GM23338 (cell line): ENCODE data around the gene CDC14A. TPM values are rescaled to one million over a fixed set of nuclear protein-coding genes. Genes with fewer than 3 reads are reported as not detected.

ENCODE experiments used
- ATAC-seq: fragments of 200-7000 bp; cut with Tn5 transposase; 3 replicates; pipeline ENCODE4 v1.9.1; 2020
- DNase-seq: peaks from one replicate; pipeline ENCODE4 v3.0.0-alpha.2; 2015; ENCODE audit warnings: low spot score
- H2AFZ ChIP-seq: fragments of 200-600 bp; sonication (generic); 2 replicates; pipeline ENCODE4 v1.8.0; 2016; ENCODE audit warnings: antibody characterized with exemption, mild to moderate bottlenecking, moderate library complexity
- H3F3A ChIP-seq: fragments of 200-600 bp; sonication (generic); replicated peaks from 2 replicates; pipeline ENCODE4 v1.8.0; 2017; ENCODE audit warnings: antibody characterized with exemption, mixed run types, low read depth
- H3K27ac ChIP-seq: fragments of 200-600 bp; sonication (generic); 2 replicates; pipeline ENCODE4 v1.6.1; 2016; ENCODE audit warnings: low read depth
- H3K27me3 ChIP-seq: fragments of 200-600 bp; sonication (generic); 2 replicates; pipeline ENCODE4 v1.8.0; 2016; ENCODE audit warnings: mild to moderate bottlenecking, mixed run types, moderate library complexity; ENCODE audit not compliant: insufficient read depth
- H3K36me3 ChIP-seq: fragments of 200-600 bp; sonication (generic); 2 replicates; pipeline ENCODE4 v1.8.0; 2016; ENCODE audit warnings: mild to moderate bottlenecking; ENCODE audit not compliant: insufficient read depth
- H3K4me1 ChIP-seq: fragments of 200-600 bp; sonication (generic); 2 replicates; pipeline ENCODE4 v1.8.0; 2016; ENCODE audit warnings: mild to moderate bottlenecking, moderate library complexity; ENCODE audit not compliant: insufficient read depth
- H3K4me2 ChIP-seq: fragments of 200-600 bp; sonication (generic); 2 replicates; pipeline ENCODE4 v1.7.1; 2017; ENCODE audit warnings: mixed run types
- H3K4me3 ChIP-seq: fragments of 200-600 bp; sonication (generic); 2 replicates; pipeline ENCODE4 v1.6.1; 2016; ENCODE audit warnings: mixed run types
- H3K79me2 ChIP-seq: fragments of 200-600 bp; sonication (generic); replicated peaks from 2 replicates; pipeline ENCODE4 v1.8.0; 2017; ENCODE audit warnings: mild to moderate bottlenecking; ENCODE audit not compliant: insufficient read depth
- H3K9me2 ChIP-seq: fragments of 200-600 bp; sonication (generic); 2 replicates; pipeline ENCODE4 v1.8.0; 2017; ENCODE audit not compliant: insufficient read depth
- H4K20me1 ChIP-seq: fragments of 200-600 bp; sonication (generic); replicated peaks from 2 replicates; pipeline ENCODE4 v1.8.0; 2017; ENCODE audit warnings: mild to moderate bottlenecking; ENCODE audit not compliant: insufficient read depth
- H3K27ac Mint-ChIP-seq: 2 replicates; pipeline ENCODE4 v1.8.0; 2020; ENCODE audit warnings: inconsistent platforms, mild to moderate bottlenecking, moderate library complexity, mixed read lengths
- H3K27me3 Mint-ChIP-seq: 3 replicates; pipeline ENCODE4 v1.8.0; 2022; ENCODE audit warnings: low read depth, mild to moderate bottlenecking, moderate library complexity, mixed read lengths, inconsistent platforms; ENCODE audit not compliant: insufficient read depth, poor library complexity
- H3K36me3 Mint-ChIP-seq: 3 replicates; pipeline ENCODE4 v1.8.0; 2021; ENCODE audit warnings: low read depth, mild to moderate bottlenecking, inconsistent platforms, moderate library complexity, mixed read lengths
- H3K4me1 Mint-ChIP-seq: 3 replicates; pipeline ENCODE4 v1.8.0; 2020; ENCODE audit warnings: mild to moderate bottlenecking, inconsistent platforms, mixed read lengths
- H3K4me3 Mint-ChIP-seq: 3 replicates; pipeline ENCODE4 v1.8.0; 2021; ENCODE audit warnings: moderate library complexity, mild to moderate bottlenecking, inconsistent platforms, mixed read lengths
- H3K9me3 Mint-ChIP-seq: 3 replicates; pipeline ENCODE4 v1.8.0; 2020; ENCODE audit warnings: moderate library complexity, mild to moderate bottlenecking, inconsistent platforms, mixed read lengths
- CREB1 ChIP-seq: fragments of 250-450 bp; sonication (Bioruptor Pico); IDR thresholded peaks from 2 replicates; pipeline ENCODE4 v1.5.0; 2020; ENCODE audit warnings: low read depth, mild to moderate bottlenecking, moderate library complexity
- CTCF ChIP-seq, 2 experiments: fragments of 200-600 bp in 1 of 2; sonication (generic) in 1 of 2; conservative IDR thresholded peaks; 2 replicates each; pipeline versions ENCODE4 v1.5.1 to v1.6.1; 2016 to 2017; ENCODE audit warnings: antibody characterized with exemption in 2 of 2, low read depth in 2 of 2, mild to moderate bottlenecking in 2 of 2, moderate library complexity in 1 of 2
- ETS1 ChIP-seq: IDR thresholded peaks from 2 replicates; pipeline ENCODE4 v1.6.1; 2016; ENCODE audit warnings: antibody characterized with exemption
- EZH2 ChIP-seq: fragments of 200-600 bp; sonication (generic); IDR thresholded peaks from one replicate; pipeline ENCODE4 v1.8.0; 2017; ENCODE audit warnings: antibody characterized with exemption, mild to moderate bottlenecking, low read depth; ENCODE audit not compliant: unreplicated experiment
- EZH2phosphoT487 ChIP-seq: fragments of 200-600 bp; sonication (generic); IDR thresholded peaks from one replicate; pipeline ENCODE4 v1.8.1; 2018; ENCODE audit warnings: antibody characterized with exemption; ENCODE audit not compliant: unreplicated experiment
- JUNB ChIP-seq: IDR thresholded peaks from one replicate; pipeline ENCODE4 v1.6.1; 2016; ENCODE audit warnings: antibody characterized with exemption; ENCODE audit not compliant: unreplicated experiment
- NANOG ChIP-seq: IDR thresholded peaks from 2 replicates; pipeline ENCODE4 v1.6.1; 2016; ENCODE audit warnings: antibody characterized with exemption, borderline replicate concordance
- POLR2AphosphoS5 ChIP-seq: IDR thresholded peaks from 2 replicates; pipeline ENCODE4 v1.6.1; 2016; ENCODE audit warnings: antibody characterized with exemption, low read depth
- REST ChIP-seq: IDR thresholded peaks from one replicate; pipeline ENCODE4 v1.6.1; 2018; ENCODE audit warnings: antibody characterized with exemption; ENCODE audit not compliant: unreplicated experiment
- STAT1 ChIP-seq: IDR thresholded peaks from one replicate; pipeline ENCODE4 v1.6.1; 2016; ENCODE audit warnings: antibody characterized with exemption; ENCODE audit not compliant: unreplicated experiment
- ZNF114 ChIP-seq: fragments of 250-450 bp; sonication (Bioruptor Pico); IDR thresholded peaks from 2 replicates; pipeline ENCODE4 v1.5.0; 2020; ENCODE audit warnings: mild to moderate bottlenecking, moderate library complexity
- ZNF331 ChIP-seq: fragments of 250-450 bp; sonication (Bioruptor Pico); IDR thresholded peaks from 2 replicates; pipeline ENCODE4 v1.5.0; 2020; ENCODE audit warnings: low read depth, mild to moderate bottlenecking, moderate library complexity
- ZNF462 ChIP-seq: fragments of 250-450 bp; sonication (Bioruptor Pico); IDR thresholded peaks from 2 replicates; pipeline ENCODE4 v1.5.0; 2020; ENCODE audit warnings: mild to moderate bottlenecking, moderate library complexity
- polyA plus RNA-seq: library from polyadenylated mRNA; unstranded; fragments of >200 nt; fragmentation: Nextera tagmentation; extraction: Ambion mirVana; gene quantifications from 2 replicates; pipeline ENCODE4 v1.2.1, GENCODE V29; 2016
- total RNA-seq: library from RNA; depleted of rRNA; stranded (reverse); fragments of >200 nt; shearing (Covaris generic); gene quantifications from 2 replicates; pipeline ENCODE4 v1.2.3, GENCODE V29; 2014

CDC14A gene
- total and polyA plus RNA-seq, 2 experiments from 2014 or later: 11.1 to 20.8 TPM

- Histone ChIP-seq H3K9me2 (peaks cover 9% of the 10 kb centered on the region), H3K4me2 (no peak overlapping the region), H2AFZ (no peak overlapping the region), H3F3A (no peaks in the 10 kb centered on the region), H3K27ac (no peak overlapping the region), H3K4me3 (no peak overlapping the region), H4K20me1 (no peaks in the 10 kb centered on the region), H3K4me1 (peaks cover 15% of the 10 kb centered on the region), H3K36me3 (no peaks in the 10 kb centered on the region), H3K79me2 (no peaks in the 10 kb centered on the region), H3K27me3 (no peaks in the 10 kb centered on the region)
- TF ChIP-seq ZNF114 (CRISPR knock-in tag) (no peak), ZNF331 (CRISPR knock-in tag) (no peak), ETS1 (no peak), POLR2AphosphoS5 (no peak), STAT1 (no peak), EZH2phosphoT487 (no peak), CTCF (conservative IDR thresholded peaks at IDR 0.05; ENCODE audit: low read depth in 2 of 2) (no peak), EZH2 (no peak), CREB1 (CRISPR knock-in tag) (no peak), NANOG (no peak), ZNF462 (CRISPR knock-in tag) (no peak), JUNB (no peak), REST (no peak)
- ATAC-seq (no peak), DNase-seq (no peak)
- no peak overlapping the region for H3K27ac Mint-ChIP-seq
- no peaks in the 10 kb centered on the region for H3K27me3 Mint-ChIP-seq
- H3K4me3 Mint-ChIP-seq: no peak overlapping the region
- no peaks in the 10 kb centered on the region; the same call in 2 of the 3 replicates for H3K9me3 Mint-ChIP-seq
- H3K36me3 Mint-ChIP-seq: no peaks in the 10 kb centered on the region
- H3K4me1 Mint-ChIP-seq: peaks cover 24% of the 10 kb centered on the region
Observed at GRCh38 chr1:100340494-100340893, 11.8 kb upstream of the CDC14A start.
